HL-60 (cell line): ENCODE data around the gene ARG1.

Source experiments
- DNase-seq, 2 experiments: peaks; one replicate each; pipeline ENCODE4 v3.0.0-alpha.2; 2010 to 2020; ENCODE audit warnings: low read depth in 1 of 2, low spot score in 1 of 2
- H3K27ac ChIP-seq: fragments of 250-450 bp; sonication (Bioruptor Pico); replicated peaks from 2 replicates; pipeline ENCODE4 v1.5.1; 2020; ENCODE audit warnings: mild to moderate bottlenecking, moderate library complexity
- H3K27me3 ChIP-seq: fragments of 250-450 bp; sonication (Bioruptor Pico); 2 replicates; pipeline ENCODE4 v1.5.1; 2021; ENCODE audit warnings: mild to moderate bottlenecking, moderate library complexity; ENCODE audit not compliant: insufficient read depth, poor library complexity, severe bottlenecking
- H3K4me3 ChIP-seq: replicated peaks from 2 replicates; pipeline ENCODE4 v1.5.1; 2011; ENCODE audit warnings: mild to moderate bottlenecking, control low read depth, low read length; ENCODE audit not compliant: insufficient read depth
- GABPA ChIP-seq: IDR thresholded peaks from 2 replicates; pipeline ENCODE4 v1.6.1; 2012; ENCODE audit warnings: low read depth
- POLR2AphosphoS5 ChIP-seq: IDR thresholded peaks from 2 replicates; pipeline ENCODE4 v1.6.1; 2012; ENCODE audit warnings: low read depth
- SPI1 ChIP-seq: IDR thresholded peaks from 2 replicates; pipeline ENCODE4 v1.6.1; 2012; ENCODE audit warnings: low read depth, mild to moderate bottlenecking, borderline replicate concordance
- TF ChIP-seq, protein P1 (sequence below): IDR thresholded peaks from one replicate; pipeline ENCODE4 v1.5.1; 2011; ENCODE audit warnings: low read length, control low read depth, inconsistent platforms; ENCODE audit not compliant: insufficient read depth
- TF ChIP-seq, protein P2 (sequence below): IDR thresholded peaks from 2 replicates; pipeline ENCODE4 v1.6.1; 2012; ENCODE audit warnings: low read depth; ENCODE audit not compliant: insufficient replicate concordance

ARG1 gene

DNA sequence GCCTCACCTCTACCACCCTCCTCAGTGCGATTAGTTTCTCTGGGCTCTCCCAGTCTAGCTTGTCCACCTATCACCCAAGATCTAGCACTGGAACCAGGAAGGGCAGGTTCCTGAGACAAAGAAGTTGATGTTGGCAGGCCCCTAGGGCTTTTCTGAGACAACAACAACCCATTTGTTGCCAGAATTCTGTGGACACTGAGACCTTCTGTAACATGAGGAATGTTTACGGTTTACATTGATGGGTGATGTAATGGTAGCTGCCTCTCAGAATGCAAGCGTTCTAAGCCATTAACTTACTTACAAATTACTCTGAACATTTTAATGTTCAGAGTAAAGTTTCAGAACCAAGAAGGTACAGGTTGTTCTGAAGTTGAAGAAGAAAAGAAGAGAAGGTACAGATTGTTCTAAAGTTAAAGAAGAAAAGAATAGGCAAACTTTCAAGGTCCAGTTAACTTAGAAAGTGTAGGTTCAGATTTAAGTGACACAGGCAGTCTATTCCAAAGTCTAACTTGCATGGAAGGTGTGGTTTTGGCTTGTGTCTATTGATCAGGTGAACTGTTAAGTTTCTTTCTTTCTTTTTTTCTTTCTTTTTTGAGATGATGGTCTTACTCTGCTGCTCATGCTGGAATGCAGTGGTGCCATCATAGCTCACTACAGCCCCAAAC is 58.7 kb downstream of the ARG1 start:
- no peak for TF ChIP-seq SPI1
- TF ChIP-seq, protein P1, sequence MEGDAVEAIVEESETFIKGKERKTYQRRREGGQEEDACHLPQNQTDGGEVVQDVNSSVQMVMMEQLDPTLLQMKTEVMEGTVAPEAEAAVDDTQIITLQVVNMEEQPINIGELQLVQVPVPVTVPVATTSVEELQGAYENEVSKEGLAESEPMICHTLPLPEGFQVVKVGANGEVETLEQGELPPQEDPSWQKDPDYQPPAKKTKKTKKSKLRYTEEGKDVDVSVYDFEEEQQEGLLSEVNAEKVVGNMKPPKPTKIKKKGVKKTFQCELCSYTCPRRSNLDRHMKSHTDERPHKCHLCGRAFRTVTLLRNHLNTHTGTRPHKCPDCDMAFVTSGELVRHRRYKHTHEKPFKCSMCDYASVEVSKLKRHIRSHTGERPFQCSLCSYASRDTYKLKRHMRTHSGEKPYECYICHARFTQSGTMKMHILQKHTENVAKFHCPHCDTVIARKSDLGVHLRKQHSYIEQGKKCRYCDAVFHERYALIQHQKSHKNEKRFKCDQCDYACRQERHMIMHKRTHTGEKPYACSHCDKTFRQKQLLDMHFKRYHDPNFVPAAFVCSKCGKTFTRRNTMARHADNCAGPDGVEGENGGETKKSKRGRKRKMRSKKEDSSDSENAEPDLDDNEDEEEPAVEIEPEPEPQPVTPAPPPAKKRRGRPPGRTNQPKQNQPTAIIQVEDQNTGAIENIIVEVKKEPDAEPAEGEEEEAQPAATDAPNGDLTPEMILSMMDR, result no peak
- TF ChIP-seq, protein P2, sequence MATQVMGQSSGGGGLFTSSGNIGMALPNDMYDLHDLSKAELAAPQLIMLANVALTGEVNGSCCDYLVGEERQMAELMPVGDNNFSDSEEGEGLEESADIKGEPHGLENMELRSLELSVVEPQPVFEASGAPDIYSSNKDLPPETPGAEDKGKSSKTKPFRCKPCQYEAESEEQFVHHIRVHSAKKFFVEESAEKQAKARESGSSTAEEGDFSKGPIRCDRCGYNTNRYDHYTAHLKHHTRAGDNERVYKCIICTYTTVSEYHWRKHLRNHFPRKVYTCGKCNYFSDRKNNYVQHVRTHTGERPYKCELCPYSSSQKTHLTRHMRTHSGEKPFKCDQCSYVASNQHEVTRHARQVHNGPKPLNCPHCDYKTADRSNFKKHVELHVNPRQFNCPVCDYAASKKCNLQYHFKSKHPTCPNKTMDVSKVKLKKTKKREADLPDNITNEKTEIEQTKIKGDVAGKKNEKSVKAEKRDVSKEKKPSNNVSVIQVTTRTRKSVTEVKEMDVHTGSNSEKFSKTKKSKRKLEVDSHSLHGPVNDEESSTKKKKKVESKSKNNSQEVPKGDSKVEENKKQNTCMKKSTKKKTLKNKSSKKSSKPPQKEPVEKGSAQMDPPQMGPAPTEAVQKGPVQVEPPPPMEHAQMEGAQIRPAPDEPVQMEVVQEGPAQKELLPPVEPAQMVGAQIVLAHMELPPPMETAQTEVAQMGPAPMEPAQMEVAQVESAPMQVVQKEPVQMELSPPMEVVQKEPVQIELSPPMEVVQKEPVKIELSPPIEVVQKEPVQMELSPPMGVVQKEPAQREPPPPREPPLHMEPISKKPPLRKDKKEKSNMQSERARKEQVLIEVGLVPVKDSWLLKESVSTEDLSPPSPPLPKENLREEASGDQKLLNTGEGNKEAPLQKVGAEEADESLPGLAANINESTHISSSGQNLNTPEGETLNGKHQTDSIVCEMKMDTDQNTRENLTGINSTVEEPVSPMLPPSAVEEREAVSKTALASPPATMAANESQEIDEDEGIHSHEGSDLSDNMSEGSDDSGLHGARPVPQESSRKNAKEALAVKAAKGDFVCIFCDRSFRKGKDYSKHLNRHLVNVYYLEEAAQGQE, result no peak
- TF ChIP-seq GABPA, result no peak
- TF ChIP-seq POLR2AphosphoS5, result no peak
- no peak overlapping the region for H3K4me3 ChIP-seq
- H3K27ac ChIP-seq, result no peak overlapping the region
- no peaks in the 10 kb centered on the region for H3K27me3 ChIP-seq
- DNase-seq, result no peak
